A673 (cell line): Measurements from ENCODE around the gene ITPR1.

ENCODE experiments used
- CTCF ChIP-seq: fragments of 300-800, 200-600 bp; sonication (generic); conservative IDR thresholded peaks from 2 replicates; pipeline ENCODE4 v1.5.1; 2017; ENCODE audit warnings: low read depth, mild to moderate bottlenecking, antibody characterized with exemption, low read length, moderate library complexity, mixed read lengths
- EZH2 ChIP-seq: fragments of 200-600 bp; sonication (generic); IDR thresholded peaks from 2 replicates; pipeline ENCODE4 v1.6.1; 2017; ENCODE audit warnings: borderline replicate concordance, low read depth, mild to moderate bottlenecking, mixed read lengths, antibody characterized with exemption, low read length; ENCODE audit not compliant: poor library complexity, severe bottlenecking

GRCh38 chr3:4853749-4854140, 360.6 kb downstream of the ITPR1 start:
- TF ChIP-seq CTCF (no peak), EZH2 (no peak)
